HUES6 (cell line): ENCODE data around the gene PCDHGB2.
"Not testable (repeated sequence)": the region's sequence is repeated elsewhere in the genome, so short reads cannot be mapped to it uniquely, and the experiment has no call there.

Experiments
- H3K27ac ChIP-seq: 2 replicates; pipeline ENCODE4 v1.7.0; 2013; ENCODE audit warnings: low read depth, mild to moderate bottlenecking, low read length, inconsistent platforms
- H3K27me3 ChIP-seq: 2 replicates; pipeline ENCODE4 v1.6.1; 2013; ENCODE audit warnings: low read length; ENCODE audit not compliant: control insufficient read depth, insufficient read depth
- H3K36me3 ChIP-seq: 2 replicates; pipeline ENCODE4 v1.6.1; 2013; ENCODE audit warnings: low read length; ENCODE audit not compliant: control insufficient read depth, insufficient read depth
- H3K4me1 ChIP-seq: 2 replicates; pipeline ENCODE4 v1.6.1; 2013; ENCODE audit warnings: low read length; ENCODE audit not compliant: control insufficient read depth, insufficient read depth
- H3K4me3 ChIP-seq: 2 replicates; pipeline ENCODE4 v1.5.1; 2013; ENCODE audit warnings: low read depth, low read length
- H3K9ac ChIP-seq: one replicate; pipeline ENCODE4 v1.6.1; 2013; ENCODE audit warnings: mild to moderate bottlenecking, low read length
- H3K9me3 ChIP-seq: 2 replicates; pipeline ENCODE4 v1.6.1; 2013; ENCODE audit warnings: low read depth, low read length; ENCODE audit not compliant: control insufficient read depth, insufficient read depth

The PCDHGB2 gene

DNA sequence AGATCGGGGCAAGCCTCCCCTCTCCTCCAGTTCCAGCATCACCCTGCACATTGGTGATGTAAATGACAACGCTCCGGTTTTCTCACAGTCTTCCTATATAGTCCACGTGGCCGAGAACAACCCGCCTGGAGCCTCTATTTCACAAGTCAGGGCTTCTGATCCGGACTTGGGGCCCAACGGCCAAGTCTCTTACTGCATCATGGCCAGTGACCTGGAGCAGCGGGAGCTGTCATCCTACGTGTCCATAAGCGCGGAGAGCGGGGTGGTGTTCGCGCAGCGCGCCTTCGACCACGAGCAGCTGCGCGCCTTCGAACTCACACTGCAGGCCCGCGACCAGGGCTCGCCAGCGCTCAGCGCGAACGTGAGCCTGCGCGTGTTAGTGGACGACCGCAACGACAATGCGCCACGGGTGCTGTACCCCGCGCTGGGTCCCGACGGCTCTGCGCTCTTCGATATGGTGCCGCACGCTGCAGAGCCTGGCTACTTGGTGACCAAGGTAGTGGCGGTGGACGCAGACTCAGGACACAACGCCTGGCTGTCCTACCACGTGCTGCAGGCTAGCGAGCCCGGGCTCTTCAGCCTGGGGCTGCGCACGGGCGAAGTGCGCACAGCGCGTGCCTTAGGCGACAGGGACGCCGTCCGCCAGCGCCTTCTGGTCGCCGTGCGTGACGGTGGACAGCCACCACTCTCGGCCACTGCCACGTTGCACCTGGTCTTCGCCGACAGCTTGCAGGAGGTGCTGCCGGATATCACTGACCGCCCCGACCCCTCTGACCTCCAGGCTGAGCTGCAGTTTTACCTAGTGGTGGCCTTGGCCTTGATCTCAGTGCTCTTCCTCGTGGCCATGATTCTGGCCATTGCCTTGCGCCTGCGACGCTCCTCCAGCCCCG lies 29.6 kb downstream of the PCDHGB2 start:
- Histone ChIP-seq H3K9me3 (peaks cover 72% of the 10 kb centered on the region), H3K4me1 (no peaks in the 10 kb centered on the region), H3K4me3 (0 out of 2 replicates have a peak overlapping the region, but pooled peaks have one; percentile 11), H3K27me3 (peaks cover 7% of the 10 kb centered on the region; the same call in 1 of the 2 replicates), H3K9ac (no peak overlapping the region), H3K27ac (no peak overlapping the region), H3K36me3 (peaks cover 36% of the 10 kb centered on the region)

DNA sequence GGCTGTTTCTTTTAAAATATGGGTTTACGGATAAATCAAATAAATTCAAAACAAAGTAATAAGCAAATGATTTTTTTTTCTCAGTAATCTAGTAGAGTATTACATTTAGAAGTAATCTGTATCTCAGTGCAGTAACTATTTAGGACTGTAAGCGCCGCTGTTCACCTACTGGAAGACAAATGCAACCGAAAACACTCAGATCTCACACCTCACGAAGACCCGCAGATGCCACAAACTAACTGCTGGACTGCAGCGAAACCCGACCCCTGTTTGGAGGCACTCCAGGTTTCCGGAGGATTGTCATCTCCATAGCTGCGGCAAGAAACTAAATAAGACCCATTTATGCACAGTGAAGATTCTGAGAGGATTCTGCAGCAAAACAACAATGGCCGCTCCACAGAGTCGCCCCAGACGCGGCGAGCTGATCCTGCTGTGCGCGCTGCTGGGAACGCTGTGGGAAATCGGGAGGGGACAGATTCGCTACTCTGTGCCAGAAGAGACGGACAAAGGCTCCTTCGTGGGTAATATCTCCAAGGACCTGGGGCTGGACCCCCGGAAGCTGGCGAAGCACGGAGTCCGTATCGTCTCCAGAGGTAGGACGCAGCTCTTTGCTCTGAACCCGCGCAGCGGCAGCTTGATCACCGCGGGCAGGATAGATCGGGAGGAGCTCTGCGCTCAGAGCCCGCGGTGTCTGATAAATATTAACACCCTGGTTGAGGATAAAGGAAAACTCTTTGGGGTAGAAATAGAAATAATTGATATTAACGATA lies 32.8 kb downstream of the PCDHGB2 start, which contains the start of gene PCDHGA8:
Gene PCDHGA8, plus strand, starts transcription at position 205 of the 770 bp plus-strand sequence. Its CDS starts 181 bp downstream, at position 386.
- peaks cover 77% of the 10 kb centered on the region for H3K9me3 ChIP-seq

DNA sequence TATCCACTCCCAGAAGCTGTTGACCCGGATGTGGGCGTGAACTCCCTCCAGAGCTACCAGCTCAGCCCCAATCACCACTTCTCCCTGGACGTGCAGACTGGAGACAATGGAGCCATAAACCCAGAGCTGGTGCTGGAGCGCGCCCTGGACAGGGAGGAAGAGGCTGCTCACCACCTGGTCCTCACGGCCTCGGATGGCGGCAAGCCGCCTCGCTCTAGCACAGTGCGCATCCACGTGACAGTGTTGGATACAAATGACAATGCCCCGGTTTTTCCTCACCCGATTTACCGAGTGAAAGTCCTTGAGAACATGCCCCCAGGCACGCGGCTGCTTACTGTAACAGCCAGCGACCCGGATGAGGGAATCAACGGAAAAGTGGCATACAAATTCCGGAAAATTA lies 33.5 kb downstream of the PCDHGB2 start:
- H3K36me3 ChIP-seq, result peaks cover 35% of the 10 kb centered on the region
- no peaks in the 10 kb centered on the region for H3K4me1 ChIP-seq
- peaks cover 4% of the 10 kb centered on the region; the same call in 1 of the 2 replicates for H3K27me3 ChIP-seq
- no peak overlapping the region for H3K4me3 ChIP-seq
- H3K9me3 ChIP-seq, result peaks cover 78% of the 10 kb centered on the region
- no peak overlapping the region for H3K27ac ChIP-seq
- no peak overlapping the region for H3K9ac ChIP-seq

More for the DNA sequence above, 32.8 kb downstream of the PCDHGB2 start, which contains the start of gene PCDHGA8:
- peaks cover 36% of the 10 kb centered on the region for H3K36me3 ChIP-seq
- H3K27me3 ChIP-seq, result peaks cover 7% of the 10 kb centered on the region; the same call in 1 of the 2 replicates
- no peak within 1 kb of the TSS for H3K27ac ChIP-seq
- H3K4me1 ChIP-seq, result no peaks in the 10 kb centered on the region
- no peak within 1 kb of the TSS for H3K9ac ChIP-seq
- no peak within 1 kb of the TSS for H3K4me3 ChIP-seq

DNA sequence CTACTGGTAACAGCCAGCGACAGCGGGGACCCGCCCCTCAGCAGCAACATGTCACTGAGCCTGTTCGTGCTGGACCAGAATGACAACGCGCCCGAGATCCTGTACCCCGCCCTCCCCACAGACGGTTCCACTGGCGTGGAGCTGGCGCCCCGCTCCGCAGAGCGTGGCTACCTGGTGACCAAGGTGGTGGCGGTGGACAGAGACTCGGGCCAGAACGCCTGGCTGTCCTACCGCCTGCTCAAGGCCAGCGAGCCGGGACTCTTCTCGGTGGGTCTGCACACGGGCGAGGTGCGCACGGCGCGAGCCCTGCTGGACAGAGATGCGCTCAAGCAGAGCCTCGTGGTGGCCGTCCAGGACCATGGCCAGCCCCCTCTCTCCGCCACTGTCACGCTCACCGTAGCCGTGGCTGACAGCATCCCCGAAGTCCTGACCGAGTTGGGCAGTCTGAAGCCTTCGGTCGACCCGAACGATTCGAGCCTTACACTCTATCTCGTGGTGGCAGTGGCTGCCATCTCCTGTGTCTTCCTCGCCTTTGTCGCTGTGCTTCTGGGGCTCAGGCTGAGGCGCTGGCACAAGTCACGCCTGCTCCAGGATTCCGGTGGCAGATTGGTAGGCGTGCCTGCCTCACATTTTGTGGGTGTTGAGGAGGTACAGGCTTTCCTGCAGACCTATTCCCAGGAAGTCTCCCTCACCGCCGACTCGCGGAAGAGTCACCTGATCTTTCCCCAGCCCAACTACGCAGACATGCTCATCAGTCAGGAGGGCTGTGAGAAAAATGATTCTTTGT lies 34.8 kb downstream of the PCDHGB2 start:
- not testable (repeated sequence) for H3K27me3 ChIP-seq, H3K9ac ChIP-seq, H3K4me3 ChIP-seq, H3K27ac ChIP-seq, H3K4me1 ChIP-seq
- Histone ChIP-seq H3K9me3 (peaks cover 78% of the 10 kb centered on the region), H3K36me3 (peaks cover 33% of the 10 kb centered on the region)

DNA sequence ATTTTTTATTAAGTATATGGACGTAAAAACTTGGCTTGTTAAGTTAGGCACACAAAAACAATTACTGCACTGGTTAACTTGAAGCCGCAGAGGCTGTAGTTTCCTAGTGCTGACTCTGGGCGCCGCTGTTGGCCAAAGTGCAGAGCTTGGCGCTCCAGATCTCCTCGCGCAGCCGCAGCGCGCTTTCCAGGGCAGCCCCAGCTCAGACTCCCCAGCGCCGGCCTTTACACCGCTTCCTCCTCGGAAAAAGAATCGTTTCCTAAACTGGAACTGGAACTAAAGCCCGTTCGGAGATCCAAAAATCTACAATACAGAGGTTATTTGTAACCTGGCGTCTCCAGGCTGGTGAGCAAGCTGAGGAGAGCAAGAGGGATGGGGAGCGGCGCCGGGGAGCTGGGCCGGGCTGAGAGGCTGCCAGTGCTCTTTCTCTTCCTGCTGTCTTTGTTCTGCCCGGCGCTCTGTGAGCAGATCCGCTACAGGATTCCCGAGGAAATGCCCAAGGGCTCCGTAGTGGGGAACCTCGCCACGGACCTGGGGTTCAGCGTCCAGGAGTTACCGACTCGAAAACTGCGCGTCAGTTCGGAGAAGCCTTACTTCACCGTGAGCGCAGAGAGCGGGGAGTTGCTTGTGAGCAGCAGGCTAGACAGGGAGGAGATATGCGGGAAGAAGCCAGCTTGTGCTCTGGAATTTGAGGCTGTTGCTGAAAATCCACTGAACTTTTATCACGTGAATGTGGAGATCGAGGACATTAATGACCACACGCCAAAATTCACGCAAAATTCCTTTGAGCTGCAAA lies 38.2 kb downstream of the PCDHGB2 start, which contains the start of gene PCDHGB5:
Gene PCDHGB5, plus strand, starts transcription at position 192 of the 796 bp plus-strand sequence. Its CDS starts 181 bp downstream, at position 373.
- Histone ChIP-seq H3K4me3 (peak within 1 kb of the TSS; percentile 40; the same call in 1 of the 2 replicates), H3K36me3 (peaks cover 14% of the 10 kb centered on the region), H3K9me3 (peaks cover 68% of the 10 kb centered on the region)
- H3K27me3 ChIP-seq, H3K27ac ChIP-seq, H3K4me1 ChIP-seq, H3K9ac ChIP-seq: not testable (repeated sequence)

DNA sequence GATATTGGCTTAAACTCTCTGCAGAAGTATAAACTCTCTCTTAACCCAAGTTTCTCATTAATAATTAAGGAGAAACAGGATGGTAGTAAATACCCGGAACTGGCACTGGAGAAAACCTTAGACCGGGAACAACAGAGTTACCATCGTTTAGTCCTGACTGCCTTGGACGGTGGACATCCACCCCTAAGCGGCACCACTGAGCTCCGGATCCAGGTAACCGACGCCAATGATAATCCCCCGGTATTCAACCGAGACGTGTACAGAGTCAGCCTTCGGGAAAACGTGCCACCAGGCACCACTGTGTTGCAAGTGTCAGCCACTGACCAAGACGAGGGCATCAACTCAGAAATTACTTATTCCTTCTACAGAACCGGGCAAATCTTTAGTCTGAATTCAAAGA lies 38.8 kb downstream of the PCDHGB2 start:
- Histone ChIP-seq H3K9ac (no peak overlapping the region), H3K27me3 (no peaks in the 10 kb centered on the region), H3K36me3 (peaks cover 8% of the 10 kb centered on the region), H3K9me3 (peaks cover 67% of the 10 kb centered on the region), H3K4me1 (no peaks in the 10 kb centered on the region), H3K27ac (no peak overlapping the region), H3K4me3 (no peak overlapping the region)

DNA sequence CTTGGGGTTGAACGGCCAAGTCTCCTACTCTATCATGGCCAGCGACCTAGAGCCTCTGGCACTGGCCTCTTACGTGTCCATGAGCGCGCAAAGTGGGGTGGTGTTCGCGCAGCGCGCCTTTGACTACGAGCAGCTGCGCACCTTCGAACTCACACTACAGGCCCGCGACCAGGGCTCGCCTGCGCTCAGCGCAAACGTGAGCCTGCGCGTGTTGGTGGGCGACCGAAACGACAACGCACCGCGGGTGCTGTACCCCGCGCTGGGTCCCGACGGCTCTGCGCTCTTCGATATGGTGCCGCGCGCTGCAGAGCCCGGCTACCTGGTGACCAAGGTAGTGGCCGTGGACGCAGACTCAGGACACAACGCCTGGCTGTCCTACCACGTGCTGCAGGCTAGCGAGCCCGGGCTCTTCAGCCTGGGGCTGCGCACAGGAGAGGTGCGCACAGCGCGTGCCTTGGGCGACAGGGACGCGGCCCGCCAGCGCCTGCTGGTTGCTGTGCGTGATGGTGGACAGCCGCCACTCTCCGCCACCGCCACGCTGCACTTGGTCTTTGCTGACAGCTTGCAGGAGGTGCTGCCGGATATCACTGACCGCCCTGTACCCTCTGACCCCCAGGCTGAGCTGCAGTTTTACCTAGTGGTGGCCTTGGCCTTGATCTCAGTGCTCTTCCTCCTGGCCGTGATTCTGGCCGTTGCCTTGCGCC lies 39.9 kb downstream of the PCDHGB2 start:
- no peak overlapping the region for H3K4me3 ChIP-seq

DNA sequence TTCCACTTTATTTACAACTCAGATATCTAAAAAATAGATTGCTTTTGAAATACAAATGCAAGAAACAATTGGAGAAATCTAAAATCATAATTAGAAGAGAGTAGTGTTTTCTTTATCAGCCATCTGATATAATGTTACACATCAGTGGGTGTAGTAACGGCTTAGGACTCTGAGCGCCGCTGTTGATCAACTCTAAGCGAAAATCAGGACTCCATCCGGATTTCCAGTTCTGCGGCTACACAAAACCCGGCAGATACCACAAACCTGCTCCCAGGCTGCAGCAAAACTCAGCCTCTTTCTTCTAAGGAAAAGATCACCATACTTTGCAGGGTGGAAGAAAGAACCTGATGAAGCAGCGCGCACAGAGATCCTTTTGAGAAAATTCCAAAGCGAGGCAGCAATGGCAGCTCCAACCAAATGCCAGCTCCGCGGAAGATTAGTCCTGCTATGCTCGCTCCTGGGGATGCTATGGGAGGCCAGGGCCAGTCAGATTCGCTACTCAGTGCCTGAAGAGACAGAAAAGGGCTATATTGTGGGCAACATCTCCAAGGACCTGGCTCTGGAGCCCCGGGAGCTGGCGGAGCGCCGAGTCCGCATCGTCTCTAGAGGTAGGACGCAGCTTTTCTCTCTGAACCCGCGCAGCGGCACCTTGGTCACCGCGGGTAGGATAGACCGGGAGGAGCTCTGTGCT lies 42.9 kb downstream of the PCDHGB2 start, which contains the start of gene PCDHGA9:
Gene PCDHGA9, plus strand, starts transcription at position 226 of the 691 bp plus-strand sequence. Its CDS starts 175 bp downstream, at position 401.
- H3K9me3 ChIP-seq, result peaks cover 51% of the 10 kb centered on the region
- H3K27ac ChIP-seq, result no peak within 1 kb of the TSS
- no peak within 1 kb of the TSS for H3K4me3 ChIP-seq
- H3K36me3 ChIP-seq, result peaks cover 3% of the 10 kb centered on the region
- H3K27me3 ChIP-seq, result no peaks in the 10 kb centered on the region
- H3K4me1 ChIP-seq, result no peaks in the 10 kb centered on the region
- no peak within 1 kb of the TSS for H3K9ac ChIP-seq

More for the DNA sequence above, 39.9 kb downstream of the PCDHGB2 start:
- Histone ChIP-seq H3K27ac (no peak overlapping the region), H3K9me3 (peaks cover 65% of the 10 kb centered on the region), H3K9ac (no peak overlapping the region), H3K27me3 (no peaks in the 10 kb centered on the region), H3K4me1 (no peaks in the 10 kb centered on the region), H3K36me3 (peaks cover 3% of the 10 kb centered on the region)

DNA sequence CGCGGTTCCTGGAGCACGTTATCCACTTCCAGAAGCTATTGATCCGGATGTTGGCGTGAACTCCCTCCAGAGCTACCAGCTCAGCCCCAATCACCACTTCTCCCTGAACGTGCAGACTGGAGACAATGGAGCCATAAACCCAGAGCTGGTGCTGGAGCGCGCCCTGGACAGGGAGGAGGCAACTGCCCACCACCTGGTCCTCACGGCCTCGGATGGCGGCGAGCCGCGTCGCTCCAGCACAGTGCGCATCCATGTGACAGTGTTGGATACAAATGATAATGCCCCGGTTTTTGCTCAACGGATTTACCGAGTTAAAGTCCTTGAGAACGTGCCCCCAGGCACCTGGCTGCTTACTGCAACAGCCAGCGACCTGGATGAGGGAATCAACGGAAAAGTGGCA lies 43.6 kb downstream of the PCDHGB2 start:
- Histone ChIP-seq H3K9me3 (peaks cover 48% of the 10 kb centered on the region), H3K9ac (no peak overlapping the region), H3K27ac (no peak overlapping the region), H3K4me1 (no peaks in the 10 kb centered on the region), H3K27me3 (peaks cover 3% of the 10 kb centered on the region), H3K36me3 (peaks cover 3% of the 10 kb centered on the region), H3K4me3 (no peak overlapping the region)
